Activated CD4-positive, CD25-positive, alpha-beta regulatory T cell treated with anti-CD3 and anti-CD28 coated beads, Interleukin-2, amount 50 U/mL, for 24 hours (primary cell): ENCODE data around the gene CPE.
"Not testable (repeated sequence)": the region's sequence is repeated elsewhere in the genome, so short reads cannot be mapped to it uniquely, and the experiment has no call there.

Experiments
- ATAC-seq, 2 donors: fragments of 150-1000 bp; cut with Tn5 transposase; one replicate each; pipeline ENCODE4 v1.10.0; 2021; ENCODE audit warnings: mild to moderate bottlenecking in 1 of 2, moderate library complexity in 1 of 2

The CPE gene

DNA sequence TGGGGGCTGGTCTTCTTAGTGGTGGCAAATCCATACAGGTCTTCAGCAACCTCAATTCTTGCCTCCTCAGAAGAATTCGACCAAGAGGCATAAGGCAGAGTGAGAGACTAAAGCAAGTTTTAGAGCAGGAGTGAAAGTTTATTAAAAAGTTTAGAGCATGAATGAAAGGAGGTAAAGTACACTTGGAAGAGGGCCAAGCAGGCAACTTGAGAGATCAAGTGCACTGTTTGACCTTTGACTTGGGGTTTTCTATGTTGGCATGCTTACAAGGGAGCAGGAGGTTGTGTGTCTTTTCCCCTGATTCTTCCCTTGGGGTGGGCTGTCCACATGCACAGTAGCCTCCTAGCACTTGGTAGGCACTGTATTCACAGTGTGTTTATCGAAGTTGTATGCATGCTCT lies 91.2 kb downstream of the CPE start:
- ATAC-seq: no peak

DNA sequence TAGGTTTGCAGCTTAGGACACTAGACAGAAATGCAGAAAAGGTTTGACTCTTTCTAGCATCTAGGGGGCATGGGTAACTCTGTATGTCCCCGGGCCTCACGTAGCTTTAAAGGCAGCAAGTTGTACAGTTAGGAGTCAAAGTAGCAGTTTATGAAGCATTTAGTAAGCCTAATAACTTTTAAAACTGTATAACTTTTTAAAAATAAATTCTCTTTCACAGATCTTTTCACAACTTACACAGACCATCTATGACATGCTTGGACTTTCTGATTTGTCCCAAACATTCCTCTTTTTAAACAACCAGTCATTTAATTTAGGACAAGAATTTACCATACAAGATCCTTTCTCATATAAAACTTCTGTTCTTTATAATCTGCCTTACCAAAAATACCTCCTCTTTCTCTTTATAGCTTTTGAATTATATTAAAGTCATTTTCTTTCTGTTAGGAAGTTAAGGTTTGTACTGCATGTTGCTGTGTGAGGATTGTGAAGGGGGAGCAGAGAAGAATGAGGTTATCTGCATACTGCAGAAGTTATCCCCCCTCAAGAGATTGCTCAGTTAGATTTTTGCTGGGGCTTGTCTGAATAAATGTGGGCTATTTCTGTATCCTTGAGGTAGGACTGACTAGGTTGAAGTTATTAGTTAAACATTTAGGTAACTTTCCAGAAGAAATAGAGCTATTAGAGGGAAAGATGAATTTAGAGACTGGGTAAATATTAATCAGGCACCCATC lies 94.3 kb downstream of the CPE start:
- no peak for ATAC-seq

DNA sequence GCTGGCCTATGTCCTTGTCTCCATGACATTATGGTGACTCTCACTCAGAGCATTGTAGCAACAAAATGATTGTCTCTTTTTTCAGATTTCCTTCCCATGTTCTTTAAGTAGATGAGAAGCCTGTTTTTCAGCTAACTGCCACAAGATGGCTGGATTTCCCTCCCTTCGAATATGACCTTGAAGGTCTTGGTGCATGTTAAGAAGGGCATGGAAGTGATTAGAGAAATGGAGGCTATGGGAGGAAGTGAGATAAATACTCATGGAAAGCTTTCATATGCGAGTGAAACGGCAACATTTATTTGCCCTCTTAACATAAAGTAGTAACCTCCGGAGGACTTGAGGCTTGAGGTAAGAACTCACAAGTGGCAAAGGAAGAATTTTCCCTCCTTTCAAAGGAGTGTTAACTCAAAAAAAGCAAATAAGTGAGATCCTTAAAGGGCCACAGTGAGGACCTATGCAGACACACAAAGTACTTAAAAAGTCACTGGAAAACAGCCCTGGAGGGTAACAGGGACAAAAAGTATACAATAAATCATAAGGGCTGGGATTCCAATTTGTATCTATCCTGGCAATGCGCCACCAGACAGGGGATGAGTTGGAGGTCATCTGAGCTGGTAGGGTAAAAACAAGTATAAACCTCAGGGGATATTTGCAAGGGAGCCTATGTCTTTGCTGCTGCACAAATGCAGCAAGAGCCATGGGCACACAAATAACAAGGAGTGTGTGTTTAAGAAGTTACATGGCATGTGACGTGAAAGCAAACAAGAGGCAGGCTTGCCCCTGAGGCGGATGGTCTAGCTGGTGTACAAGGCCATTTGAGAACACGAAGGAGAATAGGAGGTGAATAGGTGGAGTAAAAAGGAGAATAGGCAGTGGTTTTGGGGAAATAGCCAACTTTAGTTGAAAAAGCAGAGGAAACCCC lies 96.2 kb downstream of the CPE start:
- no peak for ATAC-seq

DNA sequence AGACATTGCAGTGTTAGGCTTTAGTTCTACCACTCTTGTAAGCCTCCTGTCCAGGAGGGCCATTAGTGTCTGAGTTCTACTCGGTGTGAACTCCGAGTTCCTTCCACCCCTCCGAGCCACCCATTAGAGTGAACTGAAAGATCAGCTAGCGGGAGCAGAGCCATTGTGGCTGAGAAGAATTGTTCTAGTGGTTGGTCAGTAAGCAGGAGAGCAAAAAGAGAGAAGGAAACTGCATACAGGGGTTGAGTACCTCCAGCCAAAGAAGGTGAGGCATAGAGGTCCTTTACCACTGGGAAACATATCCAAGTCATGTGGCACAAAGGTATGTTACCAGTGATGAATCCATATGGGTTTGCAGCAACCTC lies 96.9 kb downstream of the CPE start:
- no peak for ATAC-seq

DNA sequence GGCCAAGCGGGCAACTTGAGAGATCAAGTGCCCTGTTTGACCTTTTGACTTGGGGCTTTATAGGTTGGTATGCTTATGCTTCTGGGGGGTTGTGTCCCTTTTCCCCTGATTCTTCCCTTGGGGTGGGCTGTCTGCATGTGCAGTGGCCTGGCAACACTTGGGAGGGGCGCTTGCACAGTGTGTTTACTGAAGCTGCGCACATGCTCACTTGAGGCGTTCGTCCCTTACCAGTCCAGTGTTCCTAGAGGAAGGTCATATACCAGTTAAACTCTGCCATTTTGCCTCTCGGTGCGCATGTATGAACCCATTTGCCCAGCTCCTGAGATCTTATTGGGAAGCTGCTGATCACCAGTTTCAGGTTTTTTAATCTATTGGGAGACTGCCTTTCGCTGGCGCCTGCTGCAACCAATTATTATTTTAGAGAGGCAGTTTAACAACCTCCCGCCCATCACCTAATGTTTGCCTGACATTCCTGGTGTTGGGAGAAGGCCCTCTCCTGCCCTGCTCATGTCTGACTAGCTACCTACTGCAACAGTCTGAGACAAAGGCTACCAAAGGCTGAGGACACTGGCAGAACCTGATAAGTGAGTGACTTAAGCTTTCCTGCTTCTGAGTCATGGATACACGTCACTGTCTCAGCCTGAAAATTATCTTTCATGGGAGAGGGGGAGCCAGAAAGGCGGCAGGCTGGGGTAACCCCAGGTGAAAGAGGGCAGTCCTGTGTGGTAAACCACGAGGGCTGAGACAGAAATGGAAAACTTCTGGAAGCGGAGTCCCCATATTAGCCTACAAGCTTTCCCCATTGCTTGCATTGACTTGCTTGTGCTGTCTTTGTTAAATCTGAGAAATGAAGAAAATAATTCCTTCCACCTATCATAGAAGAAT lies 97.6 kb downstream of the CPE start:
- ATAC-seq: no peak

DNA sequence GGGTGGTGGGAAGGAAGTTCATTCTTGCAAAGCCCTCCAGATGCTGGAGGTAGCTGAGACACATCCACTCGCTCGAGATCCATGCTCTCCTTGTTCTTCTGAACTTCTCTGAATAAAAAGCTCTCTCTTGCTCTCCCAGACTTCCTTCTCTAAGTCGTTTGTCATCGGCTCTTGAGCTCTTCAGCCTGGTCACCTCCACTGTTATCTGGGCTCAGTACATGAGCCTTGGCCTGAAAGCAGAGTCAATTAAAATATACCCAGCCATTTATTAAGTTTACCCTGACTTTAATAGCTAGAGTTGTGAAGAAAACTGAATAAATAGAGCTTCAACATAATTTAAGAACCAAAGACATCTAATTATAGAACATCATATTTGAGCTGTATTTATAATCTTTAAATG lies 99.0 kb downstream of the CPE start:
- ATAC-seq: no peak

DNA sequence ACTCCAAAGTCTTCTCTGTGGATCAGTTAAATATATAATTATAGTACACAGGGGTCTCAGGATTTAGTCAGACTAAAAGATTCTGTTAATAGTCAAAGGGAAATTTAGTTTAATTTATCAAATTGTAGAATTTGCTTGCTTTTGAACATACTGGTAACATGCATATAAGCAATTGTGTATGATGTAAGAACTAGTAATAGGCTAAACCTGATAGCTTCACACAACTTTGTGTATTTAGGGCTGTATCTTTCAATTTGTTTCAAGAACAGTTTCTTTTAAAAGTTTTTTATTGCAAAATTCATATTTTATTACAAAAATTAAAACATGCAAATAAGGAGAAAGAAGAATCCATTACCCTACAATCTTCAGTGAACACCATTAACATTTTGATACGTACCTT lies 99.5 kb downstream of the CPE start:
- ATAC-seq: no peak

DNA sequence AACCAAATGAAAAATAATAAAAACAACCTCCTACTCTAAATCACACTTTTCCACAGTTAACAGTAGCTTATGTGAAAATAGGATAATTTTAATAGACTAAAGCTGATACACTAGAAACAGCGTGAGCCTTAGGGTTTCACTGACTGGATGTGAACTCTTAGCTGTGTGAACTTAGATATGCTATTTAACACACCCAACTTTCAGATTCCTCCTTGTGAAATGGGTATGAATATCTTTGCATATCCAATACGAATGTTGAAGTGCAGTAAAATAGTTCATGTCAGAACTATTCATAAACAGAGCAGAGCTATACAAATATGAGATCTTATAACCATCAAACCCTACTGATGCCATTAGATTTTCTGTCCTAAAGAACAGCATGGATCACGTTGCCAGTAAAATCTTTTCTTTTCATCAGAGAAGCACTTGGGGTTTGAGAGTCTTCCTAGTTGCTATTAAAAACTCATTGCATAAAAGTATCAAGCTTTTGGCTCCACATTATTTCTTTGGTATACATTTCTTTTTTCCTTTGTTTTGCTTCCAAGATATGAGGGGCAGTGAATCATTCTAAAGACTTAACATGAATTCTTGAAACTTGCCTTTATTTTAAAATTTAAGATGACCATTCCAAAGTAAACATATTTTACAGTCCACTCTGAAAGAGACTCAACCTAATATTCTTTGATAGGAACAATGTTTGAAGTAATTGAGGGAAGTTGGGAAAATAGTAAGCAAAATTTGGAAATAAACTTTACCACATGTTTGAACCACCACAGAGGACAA lies 102.4 kb downstream of the CPE start:
- no peak for ATAC-seq

DNA sequence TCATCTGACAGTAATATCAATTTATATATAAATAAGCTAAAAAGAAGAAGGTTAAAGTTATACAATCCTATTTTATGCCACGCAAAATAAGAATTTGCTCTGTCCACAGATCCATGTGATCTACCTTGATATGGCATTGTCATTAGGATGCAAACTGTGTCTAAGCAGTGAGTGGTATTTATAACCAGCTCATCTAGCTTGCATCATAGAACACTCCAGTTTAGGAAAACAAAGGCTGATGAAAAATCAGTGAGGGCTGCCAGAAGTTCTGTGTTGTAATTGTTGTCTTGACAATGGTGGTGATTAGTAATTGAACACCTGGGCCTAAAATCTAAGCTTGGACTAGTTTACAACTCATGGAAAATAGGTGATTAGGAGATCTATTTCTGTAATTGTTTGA lies 111.0 kb downstream of the CPE start:
- no peak for ATAC-seq

DNA sequence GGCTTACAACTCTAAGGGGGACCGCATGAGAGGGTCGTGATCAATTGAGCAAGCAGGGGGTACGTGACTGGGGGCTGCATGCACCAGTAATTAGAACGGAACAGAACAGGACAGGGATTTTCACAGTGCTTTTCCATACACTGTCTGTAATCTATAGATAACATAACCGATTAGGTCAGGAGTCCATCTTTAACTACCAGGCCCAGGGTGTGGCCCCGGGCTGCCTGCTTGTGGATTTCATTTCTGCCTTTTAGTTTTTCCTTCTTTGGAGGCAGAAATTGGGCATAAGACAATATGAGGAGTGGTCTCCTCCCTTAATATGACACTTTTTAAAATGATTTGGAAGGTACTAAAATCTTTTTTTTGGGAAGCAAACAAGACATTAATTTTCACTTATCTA lies 113.8 kb downstream of the CPE start:
- not testable (repeated sequence) for ATAC-seq

DNA sequence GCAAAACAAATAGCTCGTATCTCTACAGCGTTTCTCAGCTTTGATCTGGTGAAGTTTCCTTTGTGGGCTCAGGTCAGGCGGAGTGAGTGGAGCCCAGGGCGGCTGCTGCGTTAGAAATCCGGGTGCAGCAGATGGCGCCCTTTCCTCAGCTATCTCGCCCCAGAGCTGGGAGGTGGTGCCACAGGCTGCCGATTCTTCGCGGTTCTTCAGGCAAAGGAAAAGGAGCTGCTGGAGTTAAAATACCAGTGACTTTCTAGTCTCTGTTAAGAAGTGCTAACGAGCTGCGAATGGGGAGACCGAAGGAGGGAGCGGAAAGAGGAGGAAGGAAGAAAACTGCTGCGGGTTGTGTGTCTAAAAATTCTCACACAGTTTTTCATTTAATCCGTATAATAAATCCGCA lies 114.6 kb downstream of the CPE start:
- ATAC-seq: peak; percentile 73 to 81

DNA sequence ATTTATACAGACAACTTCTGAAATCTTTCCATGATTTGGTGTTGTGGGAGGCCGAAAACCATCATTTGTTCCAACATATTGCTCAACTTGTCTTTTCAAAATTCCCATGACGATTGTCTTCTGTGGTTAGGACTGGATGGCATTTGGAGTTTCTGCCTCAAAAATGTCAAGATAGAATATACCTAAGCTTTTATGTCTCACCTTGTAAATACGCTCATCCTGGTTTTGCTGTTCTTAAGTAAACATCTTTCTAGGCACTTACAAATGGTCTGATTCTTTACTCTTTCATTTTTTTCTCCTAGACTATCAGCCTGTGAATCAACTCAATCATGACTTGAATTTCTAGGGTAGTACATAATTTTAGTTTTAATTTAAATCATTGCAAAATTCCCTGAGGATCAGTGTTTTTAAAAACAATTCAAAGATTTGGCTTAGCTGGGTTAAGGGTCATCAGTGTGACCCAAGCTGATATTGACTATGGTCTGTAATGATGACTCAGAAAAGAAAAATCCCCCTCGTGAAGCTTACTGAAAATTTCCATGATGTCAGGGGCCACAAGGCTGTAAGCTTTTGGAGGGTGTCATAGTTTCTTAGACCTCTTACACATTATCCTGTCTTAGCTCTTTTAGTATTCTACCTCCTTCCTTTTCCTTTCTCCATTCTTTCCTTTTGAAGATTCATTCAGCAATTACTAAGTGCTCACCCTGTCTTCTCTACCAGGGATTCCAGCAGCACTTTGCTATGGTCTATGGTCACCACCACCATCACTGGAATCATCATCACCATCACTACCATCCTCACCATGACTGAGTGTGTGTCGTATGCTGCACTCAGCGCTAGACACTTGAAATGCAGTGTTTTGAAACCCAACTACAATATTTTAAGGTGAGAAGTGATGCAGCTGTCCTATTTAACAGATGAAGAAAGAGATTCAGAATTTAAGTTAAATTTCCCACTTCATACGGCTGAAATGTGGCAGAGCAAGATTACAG lies 124.4 kb downstream of the CPE start:
- ATAC-seq: peak; percentile 50 to 70

DNA sequence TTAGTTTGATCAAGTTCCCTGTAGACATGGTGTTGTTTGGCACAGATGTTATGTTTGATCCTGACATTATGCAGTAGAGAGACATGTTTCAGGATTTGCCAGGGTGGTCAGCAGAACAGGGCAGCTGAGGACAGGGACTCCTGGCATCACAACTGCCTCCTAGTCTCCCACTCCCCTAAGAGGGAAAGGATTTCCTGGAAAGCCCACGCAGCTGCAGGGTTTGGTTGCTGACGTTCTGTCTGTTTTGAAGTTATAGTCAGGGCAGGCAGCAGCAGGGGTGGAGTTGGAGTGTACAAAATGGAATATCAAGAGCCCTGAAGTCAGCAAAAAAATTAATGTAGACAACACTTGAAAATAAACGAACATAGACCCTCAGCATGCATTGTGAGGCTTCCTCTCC lies 125.4 kb downstream of the CPE start:
- no peak for ATAC-seq

DNA sequence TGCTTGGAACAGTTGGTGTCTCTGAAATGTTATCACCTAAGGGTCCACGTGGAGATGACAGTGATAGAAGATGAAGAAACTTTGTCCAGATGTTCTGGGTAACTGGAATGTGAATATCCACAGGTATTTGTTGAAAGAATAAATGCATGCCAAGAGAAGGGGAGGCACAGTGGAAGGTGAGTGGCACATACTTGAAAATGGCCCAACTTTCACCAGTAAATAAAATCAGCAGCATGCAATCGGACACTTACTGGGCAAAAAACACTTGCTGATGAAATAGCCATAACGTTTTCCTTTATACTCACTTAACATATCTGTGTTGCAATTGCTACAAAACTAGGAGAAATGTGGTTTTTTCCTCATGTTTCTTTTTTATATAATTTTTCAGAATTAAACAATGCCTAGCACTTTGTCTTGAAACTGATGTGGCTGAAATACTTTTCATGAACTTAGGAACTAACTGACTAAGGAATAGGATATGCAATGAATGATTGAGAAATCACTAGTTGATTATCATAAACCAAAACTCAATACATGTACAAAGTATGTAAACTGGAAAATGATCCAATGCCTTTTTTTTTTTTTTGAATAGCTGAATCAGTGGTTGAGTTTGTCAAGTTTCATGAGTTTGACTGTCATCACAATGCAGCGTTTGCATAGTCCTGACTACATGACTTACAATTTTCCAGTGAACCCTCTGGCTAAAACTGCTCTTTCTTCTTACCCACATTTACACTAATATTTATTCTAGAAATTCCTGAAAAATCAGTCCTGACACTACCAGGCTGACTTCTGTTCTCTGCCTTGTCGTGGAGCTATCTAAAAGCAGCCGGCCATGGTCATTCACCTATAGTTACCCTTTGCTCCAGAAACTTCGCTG lies 127.4 kb downstream of the CPE start:
- ATAC-seq: no peak

DNA sequence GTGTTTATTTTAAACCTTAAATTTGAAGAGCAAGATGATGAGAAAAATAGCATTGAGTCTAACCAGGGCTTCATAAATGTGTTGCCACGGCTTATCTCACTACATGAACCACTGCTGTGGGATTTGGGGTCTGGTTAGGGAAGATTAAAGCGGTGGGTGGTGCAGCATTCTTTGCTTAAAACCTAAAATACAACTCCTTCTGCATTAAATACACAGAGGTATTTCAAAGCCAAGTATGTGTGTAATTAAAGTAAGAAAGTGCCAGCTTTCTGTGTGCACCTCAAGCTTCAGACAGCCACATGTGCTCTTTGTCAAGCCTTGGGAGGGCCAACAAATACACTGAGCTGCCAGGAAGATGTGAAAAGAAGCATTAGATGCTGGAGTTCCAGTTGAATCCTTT lies 128.0 kb downstream of the CPE start:
- no peak for ATAC-seq

DNA sequence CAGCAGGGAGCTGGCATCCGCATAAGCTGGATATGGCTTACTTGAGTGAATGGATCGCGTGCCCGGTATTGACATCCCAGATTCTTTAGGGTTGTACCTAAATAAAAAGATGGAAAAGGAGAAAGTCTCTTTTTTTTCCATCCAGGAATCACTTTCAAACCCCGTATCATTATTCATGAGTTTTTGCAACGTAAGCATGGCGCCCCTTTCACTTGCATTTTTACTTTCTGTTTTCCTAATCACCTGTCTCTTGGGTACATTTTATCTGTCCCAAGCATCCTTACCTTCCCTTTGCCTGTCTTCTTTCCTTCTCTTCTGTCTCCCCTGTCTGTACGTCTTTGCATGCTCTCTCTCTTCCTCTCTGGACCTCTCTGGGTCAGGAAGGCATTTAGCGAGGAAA lies 128.6 kb downstream of the CPE start:
- ATAC-seq: no peak

DNA sequence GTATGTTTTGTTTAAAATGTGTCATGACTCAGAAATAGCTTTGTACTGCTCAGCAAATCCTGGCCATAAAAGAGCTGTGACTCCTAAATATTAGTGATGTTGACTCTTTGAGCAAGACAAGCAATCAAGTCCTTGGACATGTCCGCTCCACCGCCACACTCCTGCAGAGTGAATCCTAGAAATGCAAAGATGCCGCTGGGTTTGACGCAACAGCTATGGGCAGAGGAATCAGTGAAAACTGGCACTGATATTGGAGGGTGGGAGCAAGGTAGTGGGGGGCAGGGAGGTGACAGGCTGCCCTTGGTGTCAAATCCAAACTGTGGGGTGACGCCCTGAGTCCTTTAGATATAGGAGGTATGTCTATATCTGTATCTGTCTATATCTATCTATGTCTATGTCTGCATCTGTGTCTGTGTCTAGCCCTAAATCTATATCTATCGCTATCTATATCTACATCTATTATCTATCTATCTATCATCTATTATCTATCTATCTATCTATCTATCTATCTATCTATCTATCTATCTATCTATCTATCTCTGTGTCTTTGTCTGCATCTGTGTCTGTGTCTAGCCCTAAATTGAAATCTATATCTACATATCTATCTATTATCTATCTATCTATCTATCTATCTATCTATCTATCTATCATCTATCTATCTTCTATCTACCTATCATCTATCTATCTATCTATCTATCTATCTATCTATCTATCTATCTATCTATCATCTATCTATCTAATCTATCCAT lies 129.7 kb downstream of the CPE start:
- ATAC-seq: no peak

DNA sequence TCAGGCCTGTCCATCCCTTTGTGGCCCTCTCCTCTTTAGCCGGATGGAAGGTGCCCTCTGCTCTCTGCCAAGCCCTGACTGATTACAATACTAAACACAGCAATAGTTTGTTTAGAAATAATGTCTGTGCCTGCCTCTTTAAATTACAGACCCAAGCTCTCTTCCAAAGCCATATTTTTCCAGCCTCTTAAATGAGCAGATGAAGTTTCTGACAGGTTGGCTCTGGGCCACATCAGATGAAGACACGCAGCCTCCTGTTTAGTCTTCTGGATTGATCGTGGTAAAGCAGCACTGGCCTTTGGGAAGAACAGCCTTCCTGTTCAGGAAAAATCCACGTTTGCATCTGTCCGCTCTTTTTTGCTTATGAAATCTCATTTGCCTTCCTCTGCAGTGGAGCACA lies 133.6 kb downstream of the CPE start:
- ATAC-seq: no peak

DNA sequence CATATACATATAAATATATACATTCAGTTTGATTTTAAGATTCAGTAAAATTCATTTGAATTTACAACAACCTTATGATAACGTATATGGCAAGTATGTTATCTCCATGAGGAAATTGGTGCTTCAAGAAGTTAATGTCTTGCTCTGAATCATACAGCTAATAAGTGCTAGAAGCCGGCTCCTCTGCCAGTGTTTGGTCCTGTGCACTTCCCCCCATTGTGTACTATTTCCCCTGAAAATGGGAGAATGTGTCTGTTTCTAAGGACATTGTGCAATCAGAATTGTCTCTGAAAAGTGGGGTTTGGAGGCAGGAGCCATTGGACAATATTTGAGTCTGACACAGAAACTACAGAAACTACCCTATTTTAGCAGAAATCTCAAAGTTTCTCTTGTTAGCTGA lies 135.9 kb downstream of the CPE start:
- ATAC-seq: no peak
